ENCODE data around the gene PLXND1.

GRCh38 chr3:129513705-129514104 is 92.8 kb downstream of the PLXND1 start:
- no peak for TF ChIP-seq CTCF (IDR thresholded peaks at IDR 0.05)
- TF ChIP-seq POLR2A (IDR thresholded peaks at IDR 0.05) = no peak
- no peak for TF ChIP-seq EP300 (IDR thresholded peaks at IDR 0.05)
